ENCODE data around the gene CD86.
"Not testable (repeated sequence)": the region's sequence is repeated elsewhere in the genome, so short reads cannot be mapped to it uniquely, and the experiment has no call there.

The CD86 gene

DNA sequence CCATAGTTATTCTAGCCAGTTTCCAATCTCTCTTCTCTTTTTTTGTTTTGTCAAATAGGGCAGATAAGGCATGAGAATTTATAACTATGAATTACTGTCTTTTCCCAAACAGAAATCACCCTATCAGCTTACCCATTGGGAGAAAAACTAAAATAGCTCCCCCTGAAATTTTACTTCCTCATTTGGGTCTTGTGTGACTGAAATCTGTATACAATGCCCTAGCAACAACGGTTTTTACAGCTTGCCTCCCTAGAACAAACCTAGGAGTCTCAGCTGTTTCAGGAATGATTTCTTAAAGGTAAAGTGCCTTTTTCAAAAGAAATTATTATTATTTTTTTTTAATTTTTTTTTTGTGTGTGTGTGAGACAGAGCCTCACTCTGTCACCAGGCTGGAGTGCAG lies 56.8 kb downstream of the CD86 start:
- Histone ChIP-seq H3K4me1 (ENCODE audit: control insufficient read depth in 1 of 2, insufficient read depth in 2 of 2, low read length in 2 of 2) (no peaks in the 10 kb centered on the region), H3K27ac (ENCODE audit: low read length) (no peak overlapping the region), H3K9me3 (ENCODE audit: control insufficient read depth in 1 of 2, low read length in 2 of 2) (no peaks in the 10 kb centered on the region), H3K36me3 (ENCODE audit: control insufficient read depth in 1 of 2, insufficient read depth in 2 of 2, low read length in 2 of 2) (no peaks in the 10 kb centered on the region), H3K27me3 (ENCODE audit: low read depth, low read length) (no peaks in the 10 kb centered on the region), H3K4me3 (ENCODE audit: low read depth in 1 of 2, low read length in 2 of 2) (no peak overlapping the region)

DNA sequence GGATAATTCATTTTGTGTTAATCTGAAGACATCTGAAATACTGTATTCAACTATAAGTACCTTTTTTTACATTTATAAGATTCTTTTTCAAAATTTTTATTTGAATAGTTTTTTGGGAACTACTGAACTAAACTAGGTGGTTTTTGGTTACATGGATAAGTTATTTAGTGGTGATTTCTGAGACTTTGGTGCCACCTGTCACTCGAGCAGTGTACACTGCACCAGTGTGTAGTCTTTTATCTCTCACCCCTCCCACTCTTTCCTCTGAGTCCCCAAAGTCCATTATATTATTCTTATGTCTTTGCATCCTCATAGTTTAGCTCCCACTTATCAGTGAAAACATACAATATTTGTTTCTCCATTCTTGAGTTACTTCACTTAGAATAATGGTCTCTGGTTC lies 57.6 kb downstream of the CD86 start:
- Histone ChIP-seq H3K9me3 (ENCODE audit: control insufficient read depth in 1 of 2, low read length in 2 of 2) (no peaks in the 10 kb centered on the region), H3K36me3 (ENCODE audit: control insufficient read depth in 1 of 2, insufficient read depth in 2 of 2, low read length in 2 of 2) (no peaks in the 10 kb centered on the region), H3K27ac (ENCODE audit: low read length) (no peak overlapping the region), H3K27me3 (ENCODE audit: low read depth, low read length) (no peaks in the 10 kb centered on the region), H3K4me1 (ENCODE audit: control insufficient read depth in 1 of 2, insufficient read depth in 2 of 2, low read length in 2 of 2) (no peaks in the 10 kb centered on the region), H3K4me3 (ENCODE audit: low read depth in 1 of 2, low read length in 2 of 2) (no peak overlapping the region)

DNA sequence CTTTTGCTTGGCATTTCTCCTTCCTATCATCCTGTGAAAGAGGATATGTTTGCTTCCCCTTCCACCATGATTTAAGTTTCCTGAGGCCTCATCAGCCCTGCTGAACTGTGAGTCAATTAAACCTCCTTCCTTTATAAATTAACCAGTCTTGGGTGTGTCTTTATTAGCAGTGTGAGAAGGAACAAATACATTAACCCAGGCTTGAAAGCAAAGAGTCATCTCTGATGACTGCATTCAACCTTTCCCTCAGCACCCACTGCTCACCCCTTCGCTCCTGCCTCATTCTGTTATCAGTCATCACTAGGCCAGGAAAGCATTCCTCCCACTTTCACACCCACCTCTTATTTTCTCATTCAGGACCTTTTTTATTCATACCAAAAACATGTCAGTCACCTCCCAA lies 68.7 kb downstream of the CD86 start:
- Histone ChIP-seq H3K9me3 (ENCODE audit: control insufficient read depth in 1 of 2, low read length in 2 of 2) (no peaks in the 10 kb centered on the region), H3K4me1 (ENCODE audit: control insufficient read depth in 1 of 2, insufficient read depth in 2 of 2, low read length in 2 of 2) (no peaks in the 10 kb centered on the region), H3K4me3 (ENCODE audit: low read depth in 1 of 2, low read length in 2 of 2) (no peak overlapping the region), H3K27ac (ENCODE audit: low read length) (no peak overlapping the region), H3K36me3 (ENCODE audit: control insufficient read depth in 1 of 2, insufficient read depth in 2 of 2, low read length in 2 of 2) (no peaks in the 10 kb centered on the region), H3K27me3 (ENCODE audit: low read depth, low read length) (no peaks in the 10 kb centered on the region)

DNA sequence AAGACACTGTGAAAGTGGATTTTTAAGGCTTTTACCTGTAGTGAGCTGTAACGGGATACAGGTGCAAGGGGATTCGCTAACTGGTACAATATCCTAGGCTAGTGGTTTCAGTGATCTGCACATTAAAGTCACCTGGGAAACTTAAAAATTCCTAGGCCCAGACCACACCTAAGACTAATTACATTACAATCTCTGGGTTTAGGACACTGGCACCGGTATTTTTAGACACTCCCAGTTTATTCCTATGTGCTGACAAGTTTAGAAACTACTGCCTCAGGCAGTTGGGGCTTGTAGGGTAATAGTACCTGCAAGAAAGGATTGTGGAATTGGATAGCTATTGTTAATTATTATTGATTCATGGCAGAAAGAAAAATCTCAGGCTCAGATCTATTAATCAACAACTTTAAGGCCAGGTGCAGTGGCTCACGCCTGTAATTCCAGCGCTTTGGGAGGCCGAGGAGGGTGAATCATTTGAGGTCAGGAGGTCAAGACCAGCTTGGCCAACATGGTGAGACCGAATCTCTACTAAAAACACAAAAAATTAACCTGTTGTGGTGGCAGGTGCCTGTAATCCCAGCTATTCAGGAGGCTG lies 77.9 kb downstream of the CD86 start:
- Histone ChIP-seq H3K36me3 (ENCODE audit: control insufficient read depth in 1 of 2, insufficient read depth in 2 of 2, low read length in 2 of 2) (no peaks in the 10 kb centered on the region), H3K9me3 (ENCODE audit: control insufficient read depth in 1 of 2, low read length in 2 of 2) (no peaks in the 10 kb centered on the region), H3K4me3 (ENCODE audit: low read depth in 1 of 2, low read length in 2 of 2) (no peak overlapping the region), H3K27ac (ENCODE audit: low read length) (no peak overlapping the region), H3K4me1 (ENCODE audit: control insufficient read depth in 1 of 2, insufficient read depth in 2 of 2, low read length in 2 of 2) (no peaks in the 10 kb centered on the region), H3K27me3 (ENCODE audit: low read depth, low read length) (no peaks in the 10 kb centered on the region)

DNA sequence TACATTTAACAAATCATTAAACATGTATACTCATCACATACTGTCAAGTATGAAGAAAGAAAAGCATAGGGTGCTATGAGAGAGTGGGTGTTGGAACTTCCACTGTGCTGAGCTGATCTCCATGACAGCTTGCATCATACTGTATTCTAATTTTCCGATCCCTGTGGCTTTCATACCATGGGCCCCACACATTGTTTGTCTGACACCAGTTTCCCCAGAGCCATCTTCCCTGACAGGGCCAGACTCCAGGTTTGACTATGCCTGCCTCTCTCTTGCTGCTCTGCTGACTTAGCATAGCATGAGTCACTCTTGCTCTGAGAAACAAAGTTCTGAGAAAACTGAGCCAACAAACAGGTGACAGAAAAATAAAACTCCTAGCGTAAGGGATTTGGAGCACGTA lies 91.3 kb downstream of the CD86 start:
- peaks cover 0 to 4% of the 10 kb centered on the region in 2 donors for H3K9me3 ChIP-seq (ENCODE audit: control insufficient read depth in 1 of 2, low read length in 2 of 2)
- no peak overlapping the region for H3K27ac ChIP-seq (ENCODE audit: low read length)

DNA sequence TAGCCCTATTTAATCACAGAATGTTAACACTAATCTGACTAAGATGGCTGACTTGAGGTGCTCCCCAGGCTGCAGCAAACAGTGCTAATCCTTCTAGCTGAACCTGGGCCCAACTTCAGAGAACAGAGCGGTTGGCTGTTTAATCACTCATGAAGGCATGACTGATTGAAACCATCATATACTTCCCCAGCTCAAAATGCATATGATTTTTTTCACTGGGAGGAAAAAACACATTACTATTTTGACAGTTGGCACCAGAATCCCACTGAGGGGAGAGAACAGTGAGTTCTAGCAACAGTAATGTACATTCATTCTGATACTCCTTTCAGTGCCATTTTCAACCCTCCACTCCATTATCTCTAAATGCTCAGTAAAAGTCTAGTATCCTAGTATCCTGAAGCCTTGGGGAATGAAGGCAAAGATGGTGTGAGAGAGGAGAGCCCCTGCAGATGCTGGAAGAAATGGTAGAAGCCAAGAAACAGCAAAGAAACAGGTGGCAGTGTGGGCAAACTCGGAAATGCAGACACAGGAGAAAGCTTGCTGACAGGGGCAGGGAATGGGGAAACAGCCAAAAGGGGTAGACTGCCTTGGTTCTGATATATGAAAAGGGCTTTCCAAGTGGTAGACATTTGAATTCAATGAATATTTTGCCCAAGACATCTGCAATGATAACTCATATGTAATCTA lies 93.9 kb downstream of the CD86 start:
- H3K27me3 ChIP-seq (ENCODE audit: low read depth, low read length): no peaks in the 10 kb centered on the region
- peaks cover 3 to 4% of the 10 kb centered on the region in 2 donors for H3K9me3 ChIP-seq (ENCODE audit: control insufficient read depth in 1 of 2, low read length in 2 of 2)
- H3K27ac ChIP-seq (ENCODE audit: low read length): no peak overlapping the region
- no peak overlapping the region for H3K4me3 ChIP-seq (ENCODE audit: low read depth in 1 of 2, low read length in 2 of 2)
- H3K4me1 ChIP-seq (ENCODE audit: control insufficient read depth in 1 of 2, insufficient read depth in 2 of 2, low read length in 2 of 2): no peaks in the 10 kb centered on the region
- no peaks in the 10 kb centered on the region for H3K36me3 ChIP-seq (ENCODE audit: control insufficient read depth in 1 of 2, insufficient read depth in 2 of 2, low read length in 2 of 2)

More for the DNA sequence above, 91.3 kb downstream of the CD86 start:
- H3K27me3 ChIP-seq (ENCODE audit: low read depth, low read length): no peaks in the 10 kb centered on the region
- H3K4me3 ChIP-seq (ENCODE audit: low read depth in 1 of 2, low read length in 2 of 2): no peak overlapping the region
- H3K36me3 ChIP-seq (ENCODE audit: control insufficient read depth in 1 of 2, insufficient read depth in 2 of 2, low read length in 2 of 2): no peaks in the 10 kb centered on the region
- H3K4me1 ChIP-seq (ENCODE audit: control insufficient read depth in 1 of 2, insufficient read depth in 2 of 2, low read length in 2 of 2): no peaks in the 10 kb centered on the region

DNA sequence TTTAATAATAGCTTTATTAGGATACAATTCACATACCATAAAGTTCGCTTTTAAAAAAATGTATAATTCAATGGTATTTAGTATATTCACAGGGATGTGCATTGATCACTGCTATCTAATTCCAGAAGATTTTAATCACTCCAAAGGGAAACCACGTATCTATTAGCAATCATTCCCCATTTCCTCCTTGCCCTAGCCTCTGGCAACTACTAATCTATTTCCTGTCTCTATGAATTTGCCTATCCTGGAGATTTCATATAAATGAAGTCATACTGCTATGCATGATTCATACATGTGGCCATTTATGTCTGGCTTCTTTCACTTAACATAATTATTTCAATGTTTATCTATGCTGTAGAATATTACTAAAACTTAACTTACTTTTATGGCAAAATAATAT lies 96.3 kb downstream of the CD86 start:
- Histone ChIP-seq H3K4me3 (ENCODE audit: low read depth in 1 of 2, low read length in 2 of 2) (no peak overlapping the region), H3K27ac (ENCODE audit: low read length) (no peak overlapping the region), H3K9me3 (ENCODE audit: control insufficient read depth in 1 of 2, low read length in 2 of 2) (peaks cover 6 to 16% of the 10 kb centered on the region in 2 donors), H3K4me1 (ENCODE audit: control insufficient read depth in 1 of 2, insufficient read depth in 2 of 2, low read length in 2 of 2) (no peaks in the 10 kb centered on the region), H3K36me3 (ENCODE audit: control insufficient read depth in 1 of 2, insufficient read depth in 2 of 2, low read length in 2 of 2) (no peaks in the 10 kb centered on the region), H3K27me3 (ENCODE audit: low read depth, low read length) (no peaks in the 10 kb centered on the region)

DNA sequence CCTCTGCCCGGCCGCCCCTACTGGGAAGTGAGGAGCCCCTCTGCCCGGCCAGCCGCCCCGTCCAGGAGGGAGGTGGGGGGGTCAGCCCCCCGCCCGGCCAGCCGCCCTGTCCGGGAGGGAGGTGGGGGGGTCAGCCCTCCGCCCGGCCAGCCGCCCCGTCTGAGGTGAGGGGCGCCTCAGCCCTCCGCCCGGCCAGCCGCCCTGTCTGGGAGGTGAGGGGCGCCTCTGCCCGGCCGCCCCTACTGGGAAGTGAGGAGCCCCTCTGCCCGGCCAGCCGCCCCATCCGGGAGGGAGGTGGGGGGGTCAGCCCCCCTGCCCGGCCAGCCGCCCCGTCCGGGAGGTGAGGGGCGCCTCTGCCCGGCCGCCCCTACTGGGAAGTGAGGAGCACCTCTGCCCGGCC lies 109.8 kb downstream of the CD86 start:
- not testable (repeated sequence) for H3K4me3 ChIP-seq (ENCODE audit: low read depth in 1 of 2, low read length in 2 of 2); H3K4me1 ChIP-seq (ENCODE audit: control insufficient read depth in 1 of 2, insufficient read depth in 2 of 2, low read length in 2 of 2); H3K27ac ChIP-seq (ENCODE audit: low read length); H3K27me3 ChIP-seq (ENCODE audit: low read depth, low read length); H3K36me3 ChIP-seq (ENCODE audit: control insufficient read depth in 1 of 2, insufficient read depth in 2 of 2, low read length in 2 of 2); H3K9me3 ChIP-seq (ENCODE audit: control insufficient read depth in 1 of 2, low read length in 2 of 2)

DNA sequence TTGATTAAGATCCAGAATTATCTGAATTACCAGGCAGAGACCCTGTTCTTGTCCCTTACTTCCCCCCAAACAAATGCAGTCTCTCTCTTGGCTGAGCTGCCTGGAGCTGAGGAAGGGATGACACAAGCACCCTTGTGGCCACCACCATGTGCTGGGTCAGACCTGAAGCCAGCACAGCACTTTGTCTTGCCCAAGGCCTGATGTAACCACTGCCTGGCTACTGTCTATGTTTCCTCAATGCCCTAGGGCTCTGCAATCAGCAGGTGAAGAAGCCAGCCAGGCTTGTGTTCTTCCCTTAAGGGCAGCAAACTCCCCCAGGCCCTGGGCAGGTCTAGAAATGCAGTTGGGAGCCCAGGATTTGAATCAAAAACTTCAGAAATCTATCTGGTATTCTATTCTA lies 112.5 kb downstream of the CD86 start:
- H3K27me3 ChIP-seq (ENCODE audit: low read depth, low read length): no peaks in the 10 kb centered on the region
- no peak overlapping the region for H3K27ac ChIP-seq (ENCODE audit: low read length)
- H3K4me3 ChIP-seq (ENCODE audit: low read depth in 1 of 2, low read length in 2 of 2): no peak overlapping the region

DNA sequence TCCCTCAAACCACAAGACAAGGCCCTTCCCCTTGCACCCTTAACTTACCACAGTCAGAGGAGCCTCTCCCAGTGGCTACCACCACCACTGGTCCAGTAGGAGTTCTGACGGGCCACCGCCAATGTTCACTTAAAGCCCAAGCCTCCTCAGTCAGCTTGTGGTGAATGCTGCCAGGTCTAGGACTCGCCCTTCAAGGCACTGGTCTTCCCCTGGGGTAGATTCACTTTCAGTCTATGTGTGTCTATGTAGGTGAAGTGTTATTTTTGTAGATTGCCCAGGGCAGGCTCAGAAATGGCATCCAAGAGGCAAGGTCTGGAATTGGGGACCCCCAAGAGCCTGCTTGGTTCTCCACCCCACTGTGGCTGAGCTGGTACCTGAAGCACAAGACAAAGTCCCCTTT lies 112.9 kb downstream of the CD86 start:
- H3K36me3 ChIP-seq (ENCODE audit: control insufficient read depth in 1 of 2, insufficient read depth in 2 of 2, low read length in 2 of 2): no peaks in the 10 kb centered on the region
- H3K27me3 ChIP-seq (ENCODE audit: low read depth, low read length): no peaks in the 10 kb centered on the region
- no peak overlapping the region for H3K4me3 ChIP-seq (ENCODE audit: low read depth in 1 of 2, low read length in 2 of 2)
- peaks cover 0 to 7% of the 10 kb centered on the region in 2 donors for H3K9me3 ChIP-seq (ENCODE audit: control insufficient read depth in 1 of 2, low read length in 2 of 2)
- H3K27ac ChIP-seq (ENCODE audit: low read length): no peak overlapping the region
- H3K4me1 ChIP-seq (ENCODE audit: control insufficient read depth in 1 of 2, insufficient read depth in 2 of 2, low read length in 2 of 2): no peaks in the 10 kb centered on the region

More for the DNA sequence above, 112.5 kb downstream of the CD86 start:
- no peaks in the 10 kb centered on the region for H3K36me3 ChIP-seq (ENCODE audit: control insufficient read depth in 1 of 2, insufficient read depth in 2 of 2, low read length in 2 of 2)
- peaks cover 0 to 6% of the 10 kb centered on the region in 2 donors for H3K9me3 ChIP-seq (ENCODE audit: control insufficient read depth in 1 of 2, low read length in 2 of 2)
- no peaks in the 10 kb centered on the region for H3K4me1 ChIP-seq (ENCODE audit: control insufficient read depth in 1 of 2, insufficient read depth in 2 of 2, low read length in 2 of 2)

DNA sequence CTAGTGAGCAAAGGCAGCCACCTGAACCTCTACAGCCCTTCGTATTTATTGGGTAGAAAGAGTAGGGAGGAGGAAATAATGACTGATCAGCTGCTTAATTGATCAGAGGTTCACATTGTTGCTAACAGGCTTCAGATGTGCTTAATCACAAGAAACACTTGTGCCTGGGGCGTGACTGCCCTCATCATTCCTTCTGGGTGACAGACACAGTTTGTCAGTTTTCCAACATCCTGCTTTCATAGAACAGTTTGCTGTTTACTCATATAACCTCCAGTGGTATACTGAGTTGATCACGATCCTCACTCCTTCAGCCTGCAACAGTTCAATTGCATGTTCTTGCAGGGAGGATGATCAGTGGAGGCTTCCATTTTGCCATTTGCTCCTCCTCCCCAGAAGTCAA lies 114.7 kb downstream of the CD86 start:
- Histone ChIP-seq H3K27me3 (ENCODE audit: low read depth, low read length) (no peaks in the 10 kb centered on the region), H3K9me3 (ENCODE audit: control insufficient read depth in 1 of 2, low read length in 2 of 2) (peaks cover 0 to 9% of the 10 kb centered on the region in 2 donors), H3K4me1 (ENCODE audit: control insufficient read depth in 1 of 2, insufficient read depth in 2 of 2, low read length in 2 of 2) (no peaks in the 10 kb centered on the region), H3K4me3 (ENCODE audit: low read depth in 1 of 2, low read length in 2 of 2) (no peak overlapping the region), H3K36me3 (ENCODE audit: control insufficient read depth in 1 of 2, insufficient read depth in 2 of 2, low read length in 2 of 2) (no peaks in the 10 kb centered on the region), H3K27ac (ENCODE audit: low read length) (no peak overlapping the region)

All from muscle layer of duodenum (tissue), 2 donors.